Smooth muscle cell (in vitro differentiated cells): Measurements from ENCODE around the gene HDX. TPM values are rescaled to one million over a fixed set of nuclear protein-coding genes. Genes with fewer than 3 reads are reported as not detected.

Experiments used
- DNase-seq: peaks from one replicate; lab custom pipeline; 2025; ENCODE audit not compliant: unreplicated experiment; lab: John Stamatoyannopoulos, UW
- H2AFZ ChIP-seq: fragments of 200-600 bp; sonication (generic); 2 replicates; pipeline ENCODE4 v1.6.0; 2016; ENCODE audit warnings: antibody characterized with exemption, low read depth, mild to moderate bottlenecking
- H3F3A ChIP-seq: fragments of 200-600 bp; sonication (generic); 2 replicates; pipeline ENCODE4 v1.6.0; 2017; ENCODE audit warnings: antibody characterized with exemption, low read depth
- H3K27ac ChIP-seq: fragments of 200-600 bp; sonication (generic); 2 replicates; pipeline ENCODE4 v1.5.1; 2016; ENCODE audit warnings: low read depth, mild to moderate bottlenecking
- H3K27me3 ChIP-seq: fragments of 200-600 bp; sonication (generic); 2 replicates; pipeline ENCODE4 v1.6.1; 2016; ENCODE audit warnings: low read depth, mild to moderate bottlenecking
- H3K36me3 ChIP-seq: fragments of 200-600 bp; sonication (generic); 2 replicates; pipeline ENCODE4 v1.5.1; 2016; ENCODE audit warnings: low read depth
- H3K4me1 ChIP-seq: fragments of 200-600 bp; sonication (generic); 2 replicates; pipeline ENCODE4 v1.5.1; 2016; ENCODE audit warnings: low read depth
- H3K4me2 ChIP-seq: fragments of 200-600 bp; sonication (generic); 2 replicates; pipeline ENCODE4 v1.6.0; 2016; ENCODE audit warnings: mild to moderate bottlenecking
- H3K4me3 ChIP-seq: fragments of 200-600 bp; sonication (generic); 2 replicates; pipeline ENCODE4 v1.5.1; 2016; ENCODE audit warnings: mild to moderate bottlenecking
- H3K79me2 ChIP-seq: fragments of 200-600 bp; sonication (generic); 2 replicates; pipeline ENCODE4 v1.6.0; 2016; ENCODE audit warnings: low read depth, mild to moderate bottlenecking
- H3K9ac ChIP-seq: fragments of 200-600 bp; sonication (generic); 2 replicates; pipeline ENCODE4 v1.6.0; 2016; ENCODE audit warnings: low read depth
- H3K9me3 ChIP-seq: fragments of 200-600 bp; sonication (generic); replicated peaks from 2 replicates; pipeline ENCODE4 v1.5.1; 2016; ENCODE audit warnings: low read depth
- H4K20me1 ChIP-seq: fragments of 200-600 bp; sonication (generic); 2 replicates; pipeline ENCODE4 v1.6.0; 2016; ENCODE audit warnings: low read depth
- WGBS: methylation state at CpG from one replicate; pipeline ENCODE4 v1.1.7; 2016; ENCODE audit warnings: low lambda C conversion rate; 5-methylcytosine and 5-hydroxymethylcytosine counted together
- polyA plus RNA-seq: library from polyadenylated mRNA; unstranded; fragments of >200 nt; fragmentation: Nextera tagmentation; extraction: Ambion mirVana; gene quantifications from 2 replicates; pipeline ENCODE4 v1.2.1, GENCODE V29; 2016
- total RNA-seq: library from RNA; depleted of rRNA; stranded (reverse); fragments of >200 nt; gene quantifications from 2 replicates; pipeline ENCODE4 v1.2.3, GENCODE V29; 2014
- TF ChIP-seq, protein P1 (sequence below): fragments of 200-600 bp; sonication (generic); IDR thresholded peaks from 2 replicates; pipeline ENCODE4 v1.5.1; 2017; ENCODE audit warnings: borderline replicate concordance, mild to moderate bottlenecking, antibody characterized with exemption; ENCODE audit not compliant: insufficient read depth, poor library complexity, severe bottlenecking

The HDX gene
- total and polyA plus RNA-seq, 2 experiments from 2014 or later = 4.0 to 5.1 TPM

DNA sequence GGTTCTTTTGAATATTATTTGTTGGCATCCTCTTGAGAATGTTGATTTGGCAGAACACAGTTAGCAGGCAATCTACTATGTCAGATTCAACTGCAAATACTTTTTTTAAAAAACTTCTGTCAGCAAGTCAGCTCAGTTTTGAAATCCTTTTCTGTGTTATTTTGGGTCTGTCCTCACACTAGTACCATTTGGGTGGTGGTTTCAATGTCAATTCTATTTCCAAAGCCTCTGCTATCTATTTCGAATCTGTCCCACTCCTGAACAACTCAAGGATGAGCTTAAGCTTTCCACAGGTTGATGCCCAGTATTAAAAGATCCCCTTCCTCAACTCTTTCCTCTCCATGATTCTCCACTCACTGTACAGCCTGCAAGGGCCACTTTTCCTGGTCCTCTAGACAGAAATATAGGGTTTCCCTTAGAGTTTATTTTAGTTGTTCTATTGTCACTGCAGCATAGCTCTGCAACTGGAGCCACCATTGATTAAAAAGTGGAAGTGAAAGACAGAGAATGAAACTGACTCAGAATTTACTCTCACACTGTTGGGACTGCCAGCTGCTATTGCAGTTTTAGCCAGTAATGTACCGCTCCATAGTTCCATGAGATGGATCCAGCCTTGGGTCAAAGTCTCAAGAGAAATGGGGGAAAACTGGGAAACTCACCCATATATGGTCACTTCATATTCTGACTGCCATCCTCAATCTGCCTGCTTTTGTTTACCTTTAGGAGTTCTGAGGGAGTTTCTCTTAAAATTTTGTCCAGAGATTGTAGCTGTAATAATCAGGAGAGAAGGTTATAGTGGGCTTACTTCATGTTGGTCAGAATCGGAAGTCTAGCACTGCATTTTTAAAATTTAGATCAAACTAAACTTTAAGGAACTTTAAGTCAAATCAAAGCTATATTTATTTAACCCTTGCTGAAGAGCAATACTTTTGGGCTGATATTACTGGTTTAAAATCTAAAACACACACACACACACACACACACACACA is 14.6 kb downstream of the HDX start:
- Histone ChIP-seq H3K27me3 (no peaks in the 10 kb centered on the region), H3K9ac (no peak overlapping the region), H3K4me2 (no peak overlapping the region), H3K4me3 (no peak overlapping the region), H3K9me3 (peaks cover 4% of the 10 kb centered on the region), H3K27ac (no peak overlapping the region), H2AFZ (no peak overlapping the region), H3K36me3 (no peaks in the 10 kb centered on the region), H3K4me1 (no peaks in the 10 kb centered on the region), H3F3A (no peaks in the 10 kb centered on the region), H4K20me1 (no peaks in the 10 kb centered on the region), H3K79me2 (no peaks in the 10 kb centered on the region)
- DNase-seq = no peak
- 82% methylated on average over 3 of the region's 3 CpGs for WGBS
- TF ChIP-seq, protein P1, sequence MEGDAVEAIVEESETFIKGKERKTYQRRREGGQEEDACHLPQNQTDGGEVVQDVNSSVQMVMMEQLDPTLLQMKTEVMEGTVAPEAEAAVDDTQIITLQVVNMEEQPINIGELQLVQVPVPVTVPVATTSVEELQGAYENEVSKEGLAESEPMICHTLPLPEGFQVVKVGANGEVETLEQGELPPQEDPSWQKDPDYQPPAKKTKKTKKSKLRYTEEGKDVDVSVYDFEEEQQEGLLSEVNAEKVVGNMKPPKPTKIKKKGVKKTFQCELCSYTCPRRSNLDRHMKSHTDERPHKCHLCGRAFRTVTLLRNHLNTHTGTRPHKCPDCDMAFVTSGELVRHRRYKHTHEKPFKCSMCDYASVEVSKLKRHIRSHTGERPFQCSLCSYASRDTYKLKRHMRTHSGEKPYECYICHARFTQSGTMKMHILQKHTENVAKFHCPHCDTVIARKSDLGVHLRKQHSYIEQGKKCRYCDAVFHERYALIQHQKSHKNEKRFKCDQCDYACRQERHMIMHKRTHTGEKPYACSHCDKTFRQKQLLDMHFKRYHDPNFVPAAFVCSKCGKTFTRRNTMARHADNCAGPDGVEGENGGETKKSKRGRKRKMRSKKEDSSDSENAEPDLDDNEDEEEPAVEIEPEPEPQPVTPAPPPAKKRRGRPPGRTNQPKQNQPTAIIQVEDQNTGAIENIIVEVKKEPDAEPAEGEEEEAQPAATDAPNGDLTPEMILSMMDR = no peak

DNA sequence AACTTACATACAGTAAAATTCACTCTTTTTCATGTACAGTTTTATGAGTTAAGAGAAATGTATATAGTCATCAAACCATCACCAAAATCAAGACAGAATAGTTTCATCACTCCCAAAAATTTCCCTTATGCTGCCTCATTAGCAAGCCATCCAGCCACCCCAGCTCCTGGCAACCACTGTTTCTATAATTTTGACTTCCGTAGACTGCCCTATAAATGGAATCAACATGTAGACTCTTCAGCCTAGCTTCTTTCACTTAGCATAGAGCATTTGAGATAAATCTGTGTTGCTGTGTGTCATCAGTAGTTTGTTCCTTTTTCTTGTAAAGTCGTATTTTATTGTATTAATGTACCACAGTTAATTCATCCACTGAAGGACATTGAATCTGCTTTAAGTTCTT is 23.2 kb downstream of the HDX start:
- Histone ChIP-seq H3K9ac (no peak overlapping the region), H3K9me3 (peaks cover 11% of the 10 kb centered on the region), H3K4me1 (no peaks in the 10 kb centered on the region), H3K36me3 (no peaks in the 10 kb centered on the region), H4K20me1 (no peaks in the 10 kb centered on the region), H2AFZ (no peak overlapping the region), H3K4me3 (no peak overlapping the region), H3K79me2 (no peaks in the 10 kb centered on the region), H3K27me3 (no peaks in the 10 kb centered on the region), H3K4me2 (no peak overlapping the region), H3F3A (no peaks in the 10 kb centered on the region), H3K27ac (no peak overlapping the region)
- DNase-seq = no peak
- WGBS = 86% methylated on average over 2 of the region's 2 CpGs
- TF ChIP-seq, protein P1 = no peak

DNA sequence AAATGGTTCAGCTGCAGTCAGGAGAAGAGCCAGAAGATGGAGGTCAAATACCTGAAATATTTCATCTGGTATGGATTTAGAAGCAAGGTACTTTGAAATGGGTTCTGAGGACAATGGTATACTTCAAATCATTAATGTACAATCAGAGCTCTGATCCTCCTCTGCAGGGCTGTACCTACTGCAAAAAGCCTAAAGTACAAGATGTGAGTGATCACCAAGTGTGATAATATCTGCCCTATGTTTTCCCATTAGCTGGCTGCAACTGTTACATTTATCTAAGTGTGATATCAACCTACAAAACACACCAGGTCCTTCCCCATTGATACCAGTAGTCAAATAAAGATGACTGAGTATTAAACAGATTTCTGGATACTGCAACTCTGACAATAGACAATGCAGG is 25.1 kb downstream of the HDX start:
- Histone ChIP-seq H3K79me2 (no peaks in the 10 kb centered on the region), H3K27me3 (no peaks in the 10 kb centered on the region), H3F3A (no peaks in the 10 kb centered on the region), H2AFZ (no peak overlapping the region), H3K9ac (no peak overlapping the region), H3K27ac (no peak overlapping the region), H4K20me1 (no peaks in the 10 kb centered on the region), H3K9me3 (peaks cover 3% of the 10 kb centered on the region), H3K4me2 (no peak overlapping the region), H3K36me3 (no peaks in the 10 kb centered on the region), H3K4me1 (no peaks in the 10 kb centered on the region), H3K4me3 (no peak overlapping the region)
- DNase-seq = no peak
- TF ChIP-seq, protein P1 = no peak
